GM18951 (cell line): Measurements from ENCODE around the gene RBMY1E.
"Not testable (repeated sequence)": the region's sequence is repeated elsewhere in the genome, so short reads cannot be mapped to it uniquely, and the experiment has no call there.

ENCODE experiments used
- in situ Hi-C: fragments of 300-500 bp; cut with MboI; formaldehyde crosslinking; loops from one replicate; pipeline ENCODE4 v1.12.0; 2022; ENCODE audit warnings: low sequenced_read_pairs, mixed read lengths, inconsistent platforms; ENCODE audit not compliant: unreplicated experiment

RBMY1E gene

GRCh38 chrY:21917932-21918331 is at the start of gene RBMY1E:
RBMY1E (minus strand) TSS chrY:21918032; CDS start chrY:21916054, 1,978 bp downstream.
- in situ Hi-C loops: not testable (repeated sequence)

- in situ Hi-C loops: not testable (repeated sequence)
These were observed 23.4 kb downstream of the RBMY1E start, which contains the start of gene RBMY1D for GRCh38 chrY:21894426-21894825. RBMY1D (minus strand) TSS chrY:21894526; CDS start chrY:21892513, 2,013 bp downstream.

GRCh38 chrY:21869407-21870076 is 48.3 kb downstream of the RBMY1E start:
- in situ Hi-C loops: not testable (repeated sequence)
